Ovary (tissue), 3 donors: Measurements from ENCODE around the gene CLCN6.

Experiments
- CTCF ChIP-seq, 3 donors: fragments of 450-650 bp in 2 of 3; fragments of 200-600 bp in 1 of 3; IDR thresholded peaks; one replicate each; pipeline versions ENCODE4 v1.5.1 to v1.8.0; 2016 to 2022; ENCODE audit warnings: antibody characterized with exemption in 3 of 3, mild to moderate bottlenecking in 1 of 3
- POLR2A ChIP-seq: fragments of 450-650 bp; IDR thresholded peaks from one replicate; pipeline ENCODE4 v1.6.1; 2017; ENCODE audit warnings: antibody characterized with exemption, mild to moderate bottlenecking, moderate library complexity
- donor health status: DM: no; HTN: no; CAD: no.

- TF ChIP-seq CTCF (IDR thresholded peaks at IDR 0.05) (no peak), POLR2A (peak; percentile 44)
These were observed 14.9 kb upstream of the CLCN6 start for GRCh38 chr1:11790880-11791715.
